Stimulated activated naive CD8-positive, alpha-beta T cell treated with anti-CD3 and anti-CD28 coated beads, Interleukin-15, Interleukin-2, amounts not matched to agents 100 U/mL and 50 U/mL, for 24 hours (primary cell): ENCODE results near the gene TDRD1.
"Not testable (repeated sequence)": the region's sequence is repeated elsewhere in the genome, so short reads cannot be mapped to it uniquely, and the experiment has no call there.

Source experiments
- ATAC-seq: fragments of 150-1000 bp; cut with Tn5 transposase; one replicate; pipeline ENCODE4 v1.10.0; 2021
- DNase-seq: peaks from one replicate; pipeline ENCODE4 v3.0.0; 2021

The TDRD1 gene, protein sequence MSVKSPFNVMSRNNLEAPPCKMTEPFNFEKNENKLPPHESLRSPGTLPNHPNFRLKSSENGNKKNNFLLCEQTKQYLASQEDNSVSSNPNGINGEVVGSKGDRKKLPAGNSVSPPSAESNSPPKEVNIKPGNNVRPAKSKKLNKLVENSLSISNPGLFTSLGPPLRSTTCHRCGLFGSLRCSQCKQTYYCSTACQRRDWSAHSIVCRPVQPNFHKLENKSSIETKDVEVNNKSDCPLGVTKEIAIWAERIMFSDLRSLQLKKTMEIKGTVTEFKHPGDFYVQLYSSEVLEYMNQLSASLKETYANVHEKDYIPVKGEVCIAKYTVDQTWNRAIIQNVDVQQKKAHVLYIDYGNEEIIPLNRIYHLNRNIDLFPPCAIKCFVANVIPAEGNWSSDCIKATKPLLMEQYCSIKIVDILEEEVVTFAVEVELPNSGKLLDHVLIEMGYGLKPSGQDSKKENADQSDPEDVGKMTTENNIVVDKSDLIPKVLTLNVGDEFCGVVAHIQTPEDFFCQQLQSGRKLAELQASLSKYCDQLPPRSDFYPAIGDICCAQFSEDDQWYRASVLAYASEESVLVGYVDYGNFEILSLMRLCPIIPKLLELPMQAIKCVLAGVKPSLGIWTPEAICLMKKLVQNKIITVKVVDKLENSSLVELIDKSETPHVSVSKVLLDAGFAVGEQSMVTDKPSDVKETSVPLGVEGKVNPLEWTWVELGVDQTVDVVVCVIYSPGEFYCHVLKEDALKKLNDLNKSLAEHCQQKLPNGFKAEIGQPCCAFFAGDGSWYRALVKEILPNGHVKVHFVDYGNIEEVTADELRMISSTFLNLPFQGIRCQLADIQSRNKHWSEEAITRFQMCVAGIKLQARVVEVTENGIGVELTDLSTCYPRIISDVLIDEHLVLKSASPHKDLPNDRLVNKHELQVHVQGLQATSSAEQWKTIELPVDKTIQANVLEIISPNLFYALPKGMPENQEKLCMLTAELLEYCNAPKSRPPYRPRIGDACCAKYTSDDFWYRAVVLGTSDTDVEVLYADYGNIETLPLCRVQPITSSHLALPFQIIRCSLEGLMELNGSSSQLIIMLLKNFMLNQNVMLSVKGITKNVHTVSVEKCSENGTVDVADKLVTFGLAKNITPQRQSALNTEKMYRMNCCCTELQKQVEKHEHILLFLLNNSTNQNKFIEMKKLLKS

DNA sequence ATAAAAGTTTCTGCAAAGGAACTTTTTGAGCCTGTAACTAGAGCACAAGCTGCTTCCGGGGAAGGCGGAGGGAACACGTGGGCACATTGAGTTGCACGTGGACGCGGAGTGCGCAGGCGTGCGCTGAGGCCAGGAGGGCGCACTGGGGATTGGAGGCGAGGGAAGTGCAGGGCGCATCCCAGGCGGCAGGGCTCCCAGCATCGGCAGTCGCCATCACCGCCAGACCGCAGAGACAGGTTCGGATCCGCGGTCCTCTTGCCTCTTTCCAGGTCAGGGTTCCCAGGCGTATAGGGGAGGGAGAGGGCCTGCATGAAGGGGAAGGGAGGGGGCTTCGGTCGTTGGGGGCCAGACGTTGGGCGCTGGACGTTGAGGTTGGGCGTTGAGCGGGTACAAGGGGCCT is at the start of gene TDRD1:
Gene TDRD1, plus strand, starts transcription at position 206 of the 400 bp plus-strand sequence. CDS start 8,479 bp downstream, outside the sequence.
- no peak for DNase-seq
- no peak for ATAC-seq

DNA sequence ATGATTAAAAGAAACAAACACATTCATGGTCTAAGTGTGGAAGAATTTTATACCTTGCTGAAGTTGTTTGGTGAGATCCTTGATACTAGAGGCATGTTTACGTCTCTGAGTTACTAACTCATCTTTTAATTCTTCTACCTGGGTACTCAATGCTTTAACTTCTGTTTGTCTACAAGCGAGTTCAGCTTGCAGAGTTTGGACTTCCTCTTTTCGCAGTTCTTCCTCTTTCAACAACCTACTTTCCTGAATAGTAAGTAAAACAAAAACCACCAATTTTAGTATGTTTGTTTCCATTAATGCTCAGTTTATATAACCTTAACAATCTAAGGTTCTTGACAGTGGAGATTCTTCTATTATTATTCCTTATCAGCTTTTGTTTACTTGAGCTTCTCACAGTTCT is 48.1 kb upstream of the TDRD1 start:
- DNase-seq (no peak), ATAC-seq (no peak)

DNA sequence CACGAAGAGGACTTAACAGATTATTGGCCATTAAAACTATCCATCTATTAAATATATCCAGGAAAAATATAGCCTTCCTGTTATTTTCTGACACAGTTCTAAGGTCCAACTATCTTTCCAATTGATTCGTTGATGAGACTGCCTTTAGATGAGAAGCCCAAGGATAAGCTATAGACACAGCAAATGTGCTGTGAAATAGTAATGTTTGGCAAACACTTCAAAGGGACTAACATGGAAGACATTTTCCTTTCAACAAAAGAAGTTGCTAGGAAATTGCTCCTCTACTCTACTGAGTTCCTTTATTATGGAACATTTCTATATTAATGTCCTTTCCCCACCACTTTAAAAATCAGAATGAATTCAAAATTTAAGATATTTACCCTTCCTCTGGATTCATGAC is 43.7 kb upstream of the TDRD1 start:
- DNase-seq (no peak), ATAC-seq (no peak)

DNA sequence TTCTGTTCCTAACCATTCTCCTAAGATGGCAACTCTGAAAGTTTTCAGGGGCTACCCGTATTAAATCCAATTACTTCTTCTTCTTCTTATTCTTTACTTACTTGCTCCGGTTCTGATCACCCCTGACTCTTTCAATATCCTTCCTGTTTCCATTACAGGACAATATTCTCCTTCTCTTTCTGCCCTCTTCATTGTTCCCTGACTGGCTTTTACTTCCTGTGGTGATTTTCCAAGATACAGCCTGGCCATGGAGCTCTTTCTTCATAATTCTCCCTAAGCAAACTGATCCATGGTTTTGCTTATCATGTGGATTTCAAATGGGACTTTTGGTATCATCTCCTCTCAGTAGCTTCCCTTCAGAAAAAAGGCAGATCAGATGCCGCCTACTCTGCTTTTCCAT is 40.6 kb upstream of the TDRD1 start:
- DNase-seq (no peak), ATAC-seq (no peak)

DNA sequence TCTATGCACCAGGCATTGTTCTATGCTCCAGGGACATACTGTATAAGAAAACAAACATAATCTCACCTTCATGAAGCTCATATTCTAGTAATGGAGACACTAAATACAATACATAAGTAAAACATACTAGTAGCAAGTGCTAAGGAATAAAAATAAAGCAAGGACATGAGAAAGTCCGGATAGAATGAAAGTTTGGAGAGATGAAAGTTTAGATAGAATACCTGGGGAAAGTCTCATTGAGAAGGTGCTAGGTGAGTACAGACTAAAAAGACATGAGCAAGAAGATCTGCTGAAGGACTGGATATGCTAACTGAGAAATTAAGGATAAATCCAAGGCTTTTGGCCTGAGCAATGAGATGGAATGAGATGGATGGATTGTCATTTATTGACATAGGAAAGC is 39.1 kb upstream of the TDRD1 start:
- ATAC-seq (no peak), DNase-seq (no peak)

DNA sequence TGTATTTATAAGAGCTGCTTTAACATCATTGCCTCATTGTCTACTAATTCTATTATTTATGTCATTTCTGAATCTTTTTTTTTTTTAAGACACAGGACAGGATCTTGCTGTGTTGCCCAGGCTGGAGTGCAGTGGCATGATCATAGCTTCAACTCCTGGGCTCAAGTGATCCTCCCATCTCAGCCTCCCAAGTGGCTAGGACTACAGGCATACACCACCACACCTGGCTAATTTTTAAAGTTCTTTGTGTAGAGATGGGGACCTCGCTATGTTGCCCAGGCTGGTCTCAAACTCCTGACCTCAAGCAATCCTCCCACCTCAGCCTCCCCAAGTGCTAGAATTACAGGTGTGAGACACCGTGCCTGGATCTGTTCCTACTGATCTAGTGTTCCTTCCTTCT is 38.3 kb upstream of the TDRD1 start:
- DNase-seq, ATAC-seq: not testable (repeated sequence)

DNA sequence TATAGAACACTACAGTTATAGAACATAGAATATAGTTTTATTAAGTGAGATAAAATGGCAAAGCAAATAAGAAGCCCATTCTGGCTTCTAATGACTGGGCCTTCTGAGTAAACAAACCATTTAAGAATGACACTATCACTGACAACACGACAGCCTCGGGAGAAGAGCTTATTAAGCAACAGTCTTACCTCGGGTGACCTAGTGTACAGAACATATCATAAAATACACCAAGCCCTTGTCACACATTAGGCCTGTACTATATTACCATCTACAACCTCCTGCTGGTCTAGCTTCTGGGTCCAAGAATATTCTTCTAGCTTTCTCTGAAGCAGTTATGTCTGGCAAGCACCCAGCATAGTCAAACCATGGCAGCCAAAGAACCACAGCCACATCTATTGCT is 37.1 kb upstream of the TDRD1 start:
- no peak for ATAC-seq
- no peak for DNase-seq

DNA sequence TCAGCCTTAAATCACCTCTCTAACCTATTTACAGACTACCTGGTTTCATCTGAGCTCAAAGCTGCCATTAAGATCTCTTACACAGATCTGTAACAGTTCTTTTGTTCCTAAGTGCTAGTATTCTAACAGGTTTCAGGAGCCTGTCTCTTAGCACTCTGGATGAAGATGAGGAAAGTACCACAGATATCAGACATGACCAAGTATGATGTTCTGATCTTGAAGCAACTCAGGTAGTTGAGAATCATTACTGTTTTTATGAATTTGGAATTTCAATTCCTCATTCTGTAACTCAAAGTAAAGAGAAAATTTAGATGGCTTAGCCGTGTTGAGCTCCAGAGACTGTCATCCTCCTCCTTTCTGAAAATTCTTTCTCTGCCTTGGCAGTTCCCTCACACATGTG is 36.0 kb upstream of the TDRD1 start:
- ATAC-seq (no peak), DNase-seq (no peak)

DNA sequence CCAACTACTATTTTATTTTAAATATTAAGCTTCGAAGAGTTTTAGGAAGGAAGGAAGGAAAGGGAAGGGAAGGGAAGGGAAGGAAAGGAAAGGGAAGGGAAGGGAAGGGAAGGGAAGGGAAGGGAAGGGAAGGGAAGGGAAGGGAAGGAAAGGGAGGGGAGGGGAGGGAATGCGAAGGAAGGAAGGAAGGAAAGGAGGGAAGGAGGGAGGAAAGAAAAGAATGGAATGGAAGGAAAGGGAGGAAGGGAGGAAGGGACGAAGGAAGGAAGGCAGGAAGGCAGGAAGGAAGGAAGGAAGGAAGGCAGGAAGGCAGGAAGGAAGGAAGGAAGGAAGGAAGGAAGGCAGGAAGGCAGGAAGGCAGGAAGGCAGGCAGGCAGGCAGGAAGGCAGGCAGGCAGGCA is 29.7 kb upstream of the TDRD1 start:
- ATAC-seq, result not testable (repeated sequence)

DNA sequence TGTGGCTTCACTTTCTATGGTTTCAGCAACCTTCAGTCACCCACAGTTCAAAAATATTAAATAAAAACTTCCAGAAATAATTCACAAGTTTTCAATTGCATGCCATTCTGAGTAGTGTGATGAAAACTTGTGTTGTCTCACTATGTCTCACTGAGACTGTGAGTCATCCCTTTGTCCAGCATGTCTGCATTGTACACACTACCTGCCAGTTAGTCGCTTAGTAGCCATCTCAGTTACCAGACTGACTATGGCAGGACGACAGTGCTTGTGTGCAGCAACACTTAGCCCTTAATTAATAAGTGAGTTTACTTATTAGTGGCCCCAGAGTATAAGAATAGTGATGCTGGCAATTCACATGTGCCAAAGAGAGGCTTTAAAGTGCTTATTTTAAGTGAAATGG is 27.7 kb upstream of the TDRD1 start:
- no peak for DNase-seq
- ATAC-seq, result peak; percentile 55

More for the DNA sequence above, 29.7 kb upstream of the TDRD1 start:
- not testable (repeated sequence) for DNase-seq

DNA sequence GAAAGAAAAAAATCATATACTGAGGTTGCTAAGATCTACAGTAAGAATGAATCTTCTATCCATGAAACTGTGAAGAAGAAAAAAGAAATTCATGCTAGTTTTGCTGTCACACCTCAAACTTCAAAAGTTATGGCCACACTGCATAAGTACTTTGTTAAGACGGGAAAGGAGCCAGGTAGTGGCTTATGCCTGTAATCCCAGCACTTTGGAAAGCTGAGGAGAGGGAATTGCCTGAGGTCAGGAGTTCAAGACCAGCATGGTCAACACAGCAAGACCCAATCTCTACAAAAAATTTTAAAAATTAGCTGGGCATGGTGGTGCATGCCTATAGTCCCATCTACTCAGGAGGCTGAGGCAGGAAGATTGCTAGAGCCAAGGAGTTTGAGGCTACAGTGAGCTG is 27.3 kb upstream of the TDRD1 start:
- ATAC-seq (no peak), DNase-seq (no peak)

DNA sequence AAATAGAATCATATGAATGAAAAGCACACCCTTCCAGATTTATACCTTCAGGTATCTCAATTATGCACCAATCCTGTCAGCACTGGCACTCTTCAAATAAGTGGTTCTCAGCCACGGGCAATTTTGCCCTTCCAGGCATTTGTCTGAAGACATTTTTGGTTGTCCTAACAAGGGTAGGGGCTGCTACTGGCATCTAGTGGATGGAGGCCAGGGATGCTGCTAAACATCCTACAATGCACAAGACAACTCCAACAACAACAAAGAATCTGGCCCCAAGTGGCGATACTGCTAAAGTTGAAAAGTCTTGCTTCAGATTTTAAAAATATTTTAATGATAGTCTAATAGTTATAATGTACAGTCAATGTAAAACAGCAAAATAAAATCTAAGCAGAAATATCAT is 21.2 kb upstream of the TDRD1 start:
- DNase-seq, result no peak
- no peak for ATAC-seq

DNA sequence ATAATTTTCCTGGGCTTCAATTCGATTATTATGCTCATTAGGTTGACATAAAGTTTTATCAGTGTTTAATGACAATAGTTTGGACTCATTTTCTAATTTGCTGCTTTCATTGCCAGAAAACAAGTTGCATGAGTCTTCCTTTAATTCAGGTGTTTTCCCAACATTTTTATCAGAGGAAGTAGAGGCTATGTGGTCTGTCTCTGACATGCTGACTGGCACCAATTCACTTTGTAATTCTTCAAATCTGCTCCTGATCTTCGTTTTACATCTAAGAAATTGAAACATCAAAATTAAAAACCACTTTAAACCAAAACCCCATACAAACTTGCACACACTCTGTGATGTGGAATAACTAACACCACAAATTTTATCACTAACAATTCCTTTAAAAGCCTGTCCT is 16.1 kb upstream of the TDRD1 start:
- ATAC-seq (no peak), DNase-seq (no peak)

DNA sequence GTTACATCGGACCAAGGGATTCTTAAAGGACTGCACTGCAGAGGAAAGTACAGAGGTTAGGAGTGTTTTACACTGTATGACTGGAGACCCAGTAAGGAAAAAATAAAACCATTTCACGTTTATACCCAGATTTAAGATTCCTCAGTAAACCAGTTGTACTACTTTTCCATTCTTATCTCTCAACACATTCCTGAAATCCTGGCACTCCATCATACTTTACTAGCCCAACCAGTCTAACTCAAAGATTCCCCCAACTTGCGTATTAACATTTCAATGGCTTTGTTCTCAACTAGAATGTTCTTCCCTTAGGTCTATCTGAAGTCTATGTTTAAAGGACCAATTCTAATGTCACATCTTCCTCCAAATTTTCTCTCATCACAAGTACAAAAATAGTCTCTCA is 13.1 kb upstream of the TDRD1 start:
- ATAC-seq, result no peak
- DNase-seq, result no peak

DNA sequence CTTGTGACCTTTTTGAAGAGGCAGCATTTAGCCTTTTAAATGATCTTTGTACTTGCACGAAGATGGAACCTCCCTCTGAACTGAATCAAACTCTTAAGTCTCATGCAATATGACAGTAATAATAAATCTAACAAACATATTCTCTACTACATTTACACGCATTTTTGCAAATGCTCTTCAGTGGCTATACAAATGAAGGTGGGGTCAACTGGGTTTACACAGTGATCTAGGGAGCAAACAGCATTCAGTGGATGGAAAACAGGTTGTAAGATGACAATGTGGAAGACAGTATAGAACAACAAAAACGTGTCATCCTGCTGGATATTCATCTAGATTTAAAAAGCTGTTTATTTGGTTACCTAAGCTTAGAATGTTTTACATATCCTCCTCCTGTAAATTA is 12.7 kb upstream of the TDRD1 start:
- DNase-seq, result no peak
- ATAC-seq, result no peak

DNA sequence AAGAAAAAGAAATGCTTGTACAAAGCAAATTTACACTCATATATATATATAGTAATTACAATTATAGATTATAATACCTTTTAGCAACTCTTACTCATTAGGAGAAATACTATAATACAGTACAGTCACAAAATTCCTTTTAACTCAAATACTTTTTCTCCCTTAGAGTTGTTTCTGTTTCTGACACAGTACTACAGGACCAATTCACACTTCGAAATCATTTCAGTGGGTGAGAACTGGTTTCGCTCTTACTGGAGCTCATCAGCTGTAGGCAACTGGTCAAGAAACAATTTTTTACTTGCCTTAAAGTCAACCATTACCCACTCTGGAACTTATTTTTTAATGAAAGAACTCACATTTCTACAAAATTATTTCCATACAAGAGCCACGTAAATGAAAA is 11.2 kb upstream of the TDRD1 start:
- ATAC-seq, result peak; percentile 35

DNA sequence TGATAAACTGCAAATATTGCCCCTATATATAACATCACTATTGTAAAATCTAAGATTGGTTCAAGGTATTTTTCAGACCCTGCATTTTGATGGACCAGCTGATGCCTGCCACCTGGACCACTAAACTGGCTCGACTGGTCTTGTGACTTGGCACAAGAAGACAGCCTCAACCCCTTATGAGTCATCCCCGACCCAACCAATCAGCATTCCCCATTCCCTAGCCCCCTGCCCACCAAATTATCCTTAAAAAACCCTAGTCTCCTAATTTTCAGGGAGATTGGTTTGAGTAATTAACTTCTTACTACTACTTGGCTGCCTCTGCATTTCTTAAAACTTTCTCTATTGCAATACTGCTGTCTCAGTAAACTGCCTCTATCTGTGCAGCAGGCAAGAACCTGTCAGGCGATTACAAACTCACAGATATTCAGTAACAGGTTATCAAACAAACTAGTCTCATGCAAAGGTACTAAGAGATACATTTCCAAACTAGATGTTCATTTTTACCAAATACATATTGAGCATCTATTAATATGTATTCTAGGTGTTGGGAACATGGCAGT is 10.6 kb upstream of the TDRD1 start:
- ATAC-seq (no peak), DNase-seq (no peak)

More for the DNA sequence above, 11.2 kb upstream of the TDRD1 start:
- DNase-seq, result no peak

DNA sequence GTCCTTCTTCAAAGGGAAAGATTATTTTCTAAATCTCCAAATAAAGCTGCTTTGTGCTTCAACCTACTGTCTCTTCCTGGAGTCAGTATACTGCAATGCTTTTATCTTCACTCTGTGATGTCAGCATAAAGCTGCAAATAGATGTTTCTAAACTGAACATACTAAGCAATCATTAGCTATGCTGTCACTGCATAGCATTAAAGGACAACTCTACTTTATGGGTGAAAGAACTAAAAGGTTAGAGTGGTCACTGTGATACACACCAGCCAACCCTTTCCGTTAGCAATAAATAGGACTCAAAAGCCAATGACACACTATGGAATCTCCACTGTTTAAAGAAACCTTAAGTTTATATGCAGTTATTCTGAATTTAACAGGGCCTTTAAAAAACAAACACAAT is 6.9 kb upstream of the TDRD1 start:
- no peak for ATAC-seq
- no peak for DNase-seq

DNA sequence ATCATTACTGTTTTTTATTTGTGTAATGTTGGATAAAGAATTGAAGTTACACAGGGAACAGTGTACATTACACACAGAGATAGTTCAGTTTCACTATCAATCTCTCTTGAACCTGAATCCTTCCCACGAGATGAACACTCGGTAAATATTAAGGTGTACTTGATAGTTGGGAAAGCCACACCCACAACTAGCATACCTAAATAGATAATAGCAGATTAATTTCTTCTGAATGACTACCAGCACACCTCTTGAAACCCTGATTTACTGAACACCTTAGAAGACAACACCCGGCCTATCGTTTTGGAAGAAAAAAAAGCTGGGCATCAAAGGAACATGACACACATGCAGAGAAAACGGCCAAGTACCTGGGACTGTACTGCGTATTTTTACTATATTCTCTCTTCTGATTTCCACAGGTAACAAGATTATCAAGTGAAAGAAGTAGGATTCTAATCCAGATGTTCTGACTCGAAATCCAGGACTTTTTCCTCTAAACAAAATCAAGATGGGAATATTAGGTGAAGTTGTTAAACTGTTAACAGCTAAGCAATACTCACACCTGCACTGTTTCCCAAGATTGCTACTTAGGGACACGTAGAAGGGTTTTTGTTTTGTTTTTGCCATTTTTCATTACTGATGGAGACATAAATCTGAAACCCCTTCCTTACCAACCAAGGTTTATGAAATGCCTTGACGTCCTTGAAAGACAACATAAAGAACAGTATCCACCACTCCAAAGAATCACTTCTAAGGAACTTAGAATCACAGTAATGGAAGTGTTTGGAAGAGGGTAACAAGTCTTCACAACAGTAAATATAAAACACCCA is 6.2 kb upstream of the TDRD1 start:
- ATAC-seq (no peak), DNase-seq (no peak)

DNA sequence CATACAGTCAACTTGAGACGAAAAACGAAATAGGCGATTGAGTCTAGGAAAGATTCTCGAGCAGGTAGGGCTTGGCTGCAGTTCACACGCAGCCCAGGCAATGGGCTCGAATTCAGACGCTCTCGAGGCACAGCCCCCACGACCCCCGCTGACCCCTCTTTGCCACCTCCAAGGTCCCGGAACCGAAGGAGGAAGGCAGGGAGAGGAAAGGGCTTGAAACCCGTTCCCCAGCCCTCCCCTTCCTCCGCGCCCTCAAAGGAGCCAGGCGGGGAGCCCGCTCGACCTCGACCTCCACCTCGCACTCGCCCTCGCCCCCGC is 5.6 kb upstream of the TDRD1 start:
- DNase-seq, result no peak
- ATAC-seq, result no peak

DNA sequence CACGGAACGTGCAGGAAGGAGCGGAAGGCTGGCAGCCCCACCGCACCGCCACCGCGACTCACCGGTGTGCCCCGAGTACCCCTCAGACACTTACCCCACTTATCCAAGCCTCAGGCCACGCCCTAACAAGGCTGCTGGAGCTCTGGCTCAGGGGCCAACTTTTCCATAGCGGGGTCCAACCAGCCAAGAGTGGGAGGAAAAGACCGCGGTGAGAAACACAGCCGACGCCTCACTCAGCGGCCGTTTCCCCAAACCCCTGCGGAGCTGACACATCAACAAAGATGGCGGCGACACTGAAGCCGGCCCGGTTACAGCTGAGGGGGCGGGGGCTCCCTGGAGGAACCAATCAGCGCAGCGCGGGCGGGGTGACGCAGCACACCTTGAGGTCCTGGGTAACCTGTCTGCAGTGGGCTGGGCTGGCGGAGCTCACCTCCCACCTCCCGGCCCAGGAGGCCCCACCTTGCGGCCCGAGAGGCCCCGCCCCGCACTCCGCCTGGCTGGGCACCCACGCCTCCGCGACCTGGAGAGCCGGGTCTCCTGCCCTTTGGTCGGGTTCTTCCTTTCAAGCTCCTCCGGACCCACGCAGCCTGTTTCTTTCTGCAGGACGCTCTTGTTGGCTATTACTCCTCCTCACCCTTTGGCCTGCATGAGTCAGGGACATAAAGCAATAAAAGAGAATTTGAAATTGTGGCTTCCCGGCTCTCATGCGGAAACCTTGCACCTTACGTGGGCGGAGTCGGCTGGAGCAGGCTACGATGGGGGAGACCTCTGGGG is 5.0 kb upstream of the TDRD1 start, which contains the start of gene CCDC186:
Gene CCDC186, minus strand, starts transcription at position 283 of the 774 bp plus-strand sequence. CDS start 10,935 bp downstream, outside the sequence.
- ATAC-seq (peak; percentile 99), DNase-seq (peak; percentile 97)
